Medulla oblongata (tissue), 1 donor: ENCODE measurements around the gene KCNMA1.

Experiments
- DNase-seq: peaks from one replicate; pipeline ENCODE4 v3.0.0-alpha.2; 2015; ENCODE audit errors: extremely low spot score

The KCNMA1 gene

GRCh38 chr10:77274046-77274795, 363.4 kb downstream of the KCNMA1 start:
- DNase-seq = peak; percentile 15

GRCh38 chr10:77269163-77269562, 368.4 kb downstream of the KCNMA1 start:
- no peak for DNase-seq

GRCh38 chr10:77268721-77269120, 368.9 kb downstream of the KCNMA1 start:
- DNase-seq = peak; percentile 63

GRCh38 chr10:77267703-77268675, 369.6 kb downstream of the KCNMA1 start:
- no peak for DNase-seq

- DNase-seq = no peak
Measured at GRCh38 chr10:77266242-77266641, 371.4 kb downstream of the KCNMA1 start.

- DNase-seq = no peak
Measured at GRCh38 chr10:77264527-77264926, 373.1 kb downstream of the KCNMA1 start.

- no peak for DNase-seq
Measured at GRCh38 chr10:77264107-77264506, 373.5 kb downstream of the KCNMA1 start.

GRCh38 chr10:77263700-77264099, 373.9 kb downstream of the KCNMA1 start:
- no peak for DNase-seq

GRCh38 chr10:77261146-77261545, 376.5 kb downstream of the KCNMA1 start:
- no peak for DNase-seq

- no peak for DNase-seq
Measured at GRCh38 chr10:77259171-77259874, 378.3 kb downstream of the KCNMA1 start.

- no peak for DNase-seq
Measured at GRCh38 chr10:77256346-77256745, 381.3 kb downstream of the KCNMA1 start.

GRCh38 chr10:77253556-77254064, 384.0 kb downstream of the KCNMA1 start:
- DNase-seq = no peak

GRCh38 chr10:77253147-77253545, 384.5 kb downstream of the KCNMA1 start:
- no peak for DNase-seq

- no peak for DNase-seq
Measured at GRCh38 chr10:77252380-77253146, 385.0 kb downstream of the KCNMA1 start.

- DNase-seq = no peak
Measured at GRCh38 chr10:77251297-77252013, 386.2 kb downstream of the KCNMA1 start.

GRCh38 chr10:77249901-77250459, 387.6 kb downstream of the KCNMA1 start:
- no peak for DNase-seq

- no peak for DNase-seq
Measured at GRCh38 chr10:77248104-77248790, 389.4 kb downstream of the KCNMA1 start.

- DNase-seq = no peak
Measured at GRCh38 chr10:77247031-77247990, 390.3 kb downstream of the KCNMA1 start.
